Measurements from ENCODE around the gene CRABP2.

GRCh38 chr1:156669794-156670193, 35.6 kb downstream of the CRABP2 start:
- no peak for TF ChIP-seq CTCF (IDR thresholded peaks at IDR 0.05; ENCODE audit: low read depth, low read length)
- no peak for TF ChIP-seq MYC (IDR thresholded peaks at IDR 0.05; ENCODE audit: low read depth, low read length)
